Breast epithelium (tissue), 3 donors: Measurements from ENCODE around the gene SPEM2.

Experiments
- POLR2A ChIP-seq: fragments of 450-650 bp; IDR thresholded peaks from one replicate; pipeline ENCODE4 v1.6.1; 2016; ENCODE audit warnings: antibody characterized with exemption, mild to moderate bottlenecking, moderate library complexity
- TF ChIP-seq, protein P1 (sequence below), 3 donors: fragments of 450-650 bp; IDR thresholded peaks; one replicate each; pipeline ENCODE4 v1.5.1; 2016 to 2017; ENCODE audit warnings: antibody characterized with exemption in 3 of 3, mild to moderate bottlenecking in 3 of 3, moderate library complexity in 3 of 3

DNA sequence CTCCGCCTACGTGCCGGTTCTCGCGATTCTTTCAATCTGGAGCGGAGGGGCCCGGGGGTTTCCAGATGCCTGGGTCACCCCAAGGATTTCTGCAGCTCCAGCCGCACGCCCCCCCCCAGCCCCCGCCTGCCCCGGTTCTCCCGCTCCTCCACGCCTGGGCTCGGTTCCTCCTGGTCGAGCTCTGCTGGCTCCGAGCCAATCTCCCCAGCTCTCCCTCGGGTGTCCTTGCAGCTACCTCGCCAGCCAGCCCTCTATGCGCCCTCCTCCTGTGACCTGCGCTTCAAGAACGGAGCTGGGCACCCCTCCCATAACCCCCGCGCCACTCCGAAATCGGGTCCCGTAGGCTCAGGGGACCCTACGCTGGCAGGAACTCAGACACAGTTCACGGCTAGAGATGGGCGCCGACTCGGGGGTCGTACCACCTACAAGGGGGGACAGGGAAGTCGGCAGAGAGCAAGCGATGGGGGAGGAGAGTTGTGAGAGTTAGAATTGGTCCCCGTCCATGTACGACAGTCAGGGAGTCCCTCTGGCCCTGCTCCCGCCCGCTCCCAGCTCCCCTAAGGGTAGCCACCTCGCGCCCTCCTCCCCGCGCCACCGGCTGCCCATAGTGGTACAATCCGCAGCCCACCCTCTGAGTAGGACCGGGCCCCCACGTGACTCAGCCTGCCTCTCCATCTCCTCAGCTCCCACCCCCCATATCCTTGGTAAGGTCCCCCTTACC is 14.9 kb downstream of the SPEM2 start:
- TF ChIP-seq, protein P1, sequence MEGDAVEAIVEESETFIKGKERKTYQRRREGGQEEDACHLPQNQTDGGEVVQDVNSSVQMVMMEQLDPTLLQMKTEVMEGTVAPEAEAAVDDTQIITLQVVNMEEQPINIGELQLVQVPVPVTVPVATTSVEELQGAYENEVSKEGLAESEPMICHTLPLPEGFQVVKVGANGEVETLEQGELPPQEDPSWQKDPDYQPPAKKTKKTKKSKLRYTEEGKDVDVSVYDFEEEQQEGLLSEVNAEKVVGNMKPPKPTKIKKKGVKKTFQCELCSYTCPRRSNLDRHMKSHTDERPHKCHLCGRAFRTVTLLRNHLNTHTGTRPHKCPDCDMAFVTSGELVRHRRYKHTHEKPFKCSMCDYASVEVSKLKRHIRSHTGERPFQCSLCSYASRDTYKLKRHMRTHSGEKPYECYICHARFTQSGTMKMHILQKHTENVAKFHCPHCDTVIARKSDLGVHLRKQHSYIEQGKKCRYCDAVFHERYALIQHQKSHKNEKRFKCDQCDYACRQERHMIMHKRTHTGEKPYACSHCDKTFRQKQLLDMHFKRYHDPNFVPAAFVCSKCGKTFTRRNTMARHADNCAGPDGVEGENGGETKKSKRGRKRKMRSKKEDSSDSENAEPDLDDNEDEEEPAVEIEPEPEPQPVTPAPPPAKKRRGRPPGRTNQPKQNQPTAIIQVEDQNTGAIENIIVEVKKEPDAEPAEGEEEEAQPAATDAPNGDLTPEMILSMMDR (IDR thresholded peaks at IDR 0.05): no peak
- no peak for TF ChIP-seq POLR2A
